Stimulated activated CD8-positive, alpha-beta memory T cell treated with anti-CD3 and anti-CD28 coated beads, Interleukin-4, amount 100 ng/mL, for 48 hours (primary cell): Measurements from ENCODE around the gene MOSMO.

Experiments
- DNase-seq: peaks from one replicate; pipeline ENCODE4 v3.0.0-alpha.2; 2020

The MOSMO gene

DNA sequence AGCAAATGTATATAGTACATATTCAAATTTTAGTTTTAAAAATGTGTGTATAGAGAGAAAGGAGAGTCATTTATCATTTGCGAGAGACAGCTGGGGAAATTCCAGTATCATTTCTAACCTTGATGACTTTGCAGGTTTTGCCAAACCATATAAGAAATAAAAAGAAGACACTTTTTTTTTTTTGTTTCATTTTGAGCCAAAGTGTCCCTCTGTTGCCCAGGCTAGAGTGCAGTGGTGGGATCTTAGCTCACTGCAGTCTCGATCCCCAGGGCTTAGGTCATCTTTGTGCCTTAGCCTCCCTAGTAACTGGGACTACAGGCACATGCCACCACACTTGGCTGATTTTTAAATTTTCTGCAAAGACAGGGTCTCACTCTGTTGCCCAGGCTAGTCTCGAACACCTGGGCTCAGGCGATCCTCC lies 46.0 kb downstream of the MOSMO start:
- DNase-seq: no peak

DNA sequence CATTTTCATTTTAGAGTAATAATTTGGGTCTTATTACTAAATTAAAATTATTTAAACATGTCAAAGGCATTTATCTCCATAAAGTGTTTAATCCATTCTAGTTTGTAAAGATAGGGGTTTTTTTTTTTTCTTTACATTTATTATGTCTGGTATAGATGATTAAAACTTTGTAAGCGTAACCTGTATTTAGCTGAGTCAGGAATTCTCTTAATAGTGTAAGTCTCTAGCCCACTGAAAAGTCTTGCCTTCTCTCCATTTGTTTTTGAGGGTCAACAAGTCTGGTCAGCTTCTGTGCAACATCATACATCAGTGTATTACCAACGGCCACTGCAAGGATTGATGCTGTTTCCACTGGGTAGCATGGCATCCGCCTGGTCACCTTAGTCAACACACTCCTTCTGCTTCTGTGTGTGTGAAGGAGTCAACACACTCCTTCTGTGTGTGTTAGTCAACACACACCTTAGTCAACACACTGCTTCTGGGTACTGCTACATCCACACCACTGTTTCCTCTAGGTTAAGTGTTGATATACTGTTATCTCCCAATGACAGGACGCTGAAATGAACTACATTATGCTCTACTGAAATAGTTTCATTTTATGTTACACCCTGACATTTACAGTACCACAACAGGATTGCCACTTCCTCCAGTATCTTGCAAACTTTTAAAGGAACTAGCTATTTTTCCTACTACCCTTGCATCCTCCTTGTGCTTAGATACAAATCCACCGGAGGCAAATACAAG lies 47.1 kb downstream of the MOSMO start:
- DNase-seq: no peak

DNA sequence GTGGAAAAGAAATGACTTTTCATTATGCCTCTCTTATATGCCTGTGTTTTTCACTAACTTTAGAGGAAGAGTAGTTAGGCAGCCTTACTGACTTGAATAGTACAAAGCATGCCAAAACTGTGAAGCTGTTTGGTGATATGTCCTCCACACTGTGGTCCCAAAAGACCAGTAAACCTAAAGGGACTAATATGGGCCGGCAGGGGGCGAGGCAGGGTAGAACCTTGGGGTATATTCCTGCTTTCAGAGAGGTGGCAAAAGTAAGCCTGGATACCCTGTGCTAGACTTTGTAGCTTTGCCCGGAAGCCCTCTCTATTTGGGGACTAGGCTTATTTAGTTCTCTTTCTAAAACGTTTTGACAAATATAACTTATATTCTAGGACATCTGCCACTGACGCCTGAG lies 48.0 kb downstream of the MOSMO start:
- no peak for DNase-seq

DNA sequence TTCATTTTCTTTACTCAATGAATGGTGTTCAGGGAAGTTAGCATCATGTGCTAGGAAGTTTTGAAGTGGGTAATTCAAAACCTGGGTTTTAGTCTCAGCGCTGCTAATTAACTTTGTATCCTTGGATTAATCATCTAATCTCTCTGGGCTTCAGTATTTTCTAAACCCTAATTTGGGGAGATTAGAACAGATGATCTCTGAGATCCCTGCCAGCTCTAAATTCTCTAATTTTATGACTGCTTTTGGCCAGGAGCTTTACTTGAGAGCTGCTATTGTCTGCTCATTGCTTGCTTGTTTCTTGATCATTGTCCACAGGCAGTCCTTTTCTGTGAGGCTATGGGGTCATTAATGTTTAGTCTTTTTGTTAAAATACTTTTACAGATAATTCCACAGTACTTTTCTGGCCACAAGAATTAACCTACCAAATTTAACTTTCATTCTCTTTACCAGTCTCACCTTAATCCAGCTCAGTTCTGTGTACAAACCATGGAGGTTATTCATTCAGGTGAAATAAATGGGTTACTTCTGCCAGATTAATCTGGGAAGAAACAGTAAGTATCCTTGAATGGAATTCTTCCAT lies 56.1 kb downstream of the MOSMO start:
- no peak for DNase-seq

DNA sequence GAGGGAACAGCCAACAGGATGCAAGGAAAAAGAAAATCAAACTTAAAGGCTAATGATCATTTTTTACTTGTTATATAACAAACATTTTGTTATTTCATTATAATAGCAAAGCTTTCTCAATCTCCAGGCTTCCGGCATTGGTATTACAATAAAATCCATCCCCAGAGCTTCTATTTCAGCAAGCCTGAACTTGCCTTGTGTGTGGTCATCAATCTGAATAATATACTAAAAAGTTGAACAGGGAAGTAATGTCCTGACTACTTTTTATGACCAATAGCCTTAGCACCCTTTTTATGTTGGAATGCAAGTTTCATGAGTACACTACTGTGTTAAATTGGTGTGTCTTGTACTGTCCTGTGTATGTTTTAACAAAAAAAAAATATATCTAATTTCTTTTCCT lies 57.3 kb downstream of the MOSMO start:
- no peak for DNase-seq

DNA sequence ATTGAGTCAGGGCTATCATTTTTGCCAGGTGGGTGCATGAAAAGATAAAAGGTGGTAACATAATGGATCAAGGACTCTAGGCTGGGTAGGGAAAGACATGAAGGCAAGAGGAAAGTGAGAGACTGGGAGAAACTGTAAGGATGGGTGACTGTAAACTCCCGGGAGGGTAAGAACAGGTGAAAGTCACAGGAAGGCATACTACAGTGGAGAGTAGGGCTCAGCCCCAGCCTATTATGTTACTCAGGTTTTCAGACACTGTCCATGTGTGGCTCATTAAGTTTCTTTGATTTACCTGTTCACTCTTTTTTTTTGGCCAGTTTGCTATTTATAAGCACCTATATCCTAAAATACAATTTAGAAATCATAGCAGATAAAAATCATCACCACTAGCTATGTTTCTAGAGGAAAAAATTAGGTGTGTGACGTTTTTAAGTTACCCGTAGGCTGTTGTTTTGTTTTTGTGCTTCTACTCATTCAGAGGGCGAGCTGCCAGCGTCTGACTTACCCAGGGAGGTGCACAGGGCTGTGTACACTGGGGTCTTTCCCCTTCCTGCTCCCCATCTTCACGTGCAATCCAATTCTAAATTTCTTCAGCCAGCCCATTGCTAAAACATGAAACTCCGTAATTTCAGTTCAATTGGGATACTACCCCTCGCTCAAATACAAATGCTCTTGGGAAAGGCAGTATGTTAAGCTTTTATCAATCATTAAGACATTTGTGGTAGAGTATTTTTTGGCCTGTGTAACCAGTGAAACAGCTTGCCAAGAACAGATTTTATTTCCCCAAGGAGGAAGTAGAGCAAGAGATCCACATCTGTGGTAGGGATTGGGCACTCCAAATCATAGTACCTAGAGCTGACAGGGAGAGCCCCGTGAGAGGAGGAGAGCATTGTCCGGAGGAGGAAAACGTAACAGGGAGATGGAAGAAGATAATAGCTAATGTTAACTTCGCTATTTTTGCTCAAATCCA lies 62.7 kb downstream of the MOSMO start:
- DNase-seq: no peak

DNA sequence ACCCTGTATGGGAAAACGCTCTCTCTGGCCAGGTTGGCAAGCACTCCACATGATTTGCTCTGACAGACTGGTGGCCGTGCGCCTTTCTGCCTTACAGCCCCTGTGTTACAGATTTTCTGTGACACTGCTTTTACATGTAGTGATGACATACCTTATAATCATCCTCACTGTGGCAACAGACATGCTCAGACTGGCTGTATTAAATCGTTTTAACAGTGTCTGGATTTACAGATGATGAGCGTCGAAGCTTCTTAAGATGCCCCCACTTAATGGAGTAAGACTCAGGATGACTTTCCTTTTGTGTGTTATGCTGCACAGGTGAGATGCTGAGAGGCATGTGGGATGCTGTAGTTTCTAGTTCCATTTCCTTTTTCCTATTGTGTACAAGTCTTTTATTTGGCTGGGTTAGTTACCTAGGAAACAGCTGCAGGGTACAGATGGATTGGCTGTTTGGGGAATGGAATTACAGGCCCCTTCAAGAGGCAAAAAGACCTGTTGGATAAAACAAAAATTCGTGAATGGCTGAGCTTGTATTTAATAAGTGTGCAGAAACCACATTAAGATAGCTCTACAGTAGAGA lies 63.5 kb downstream of the MOSMO start:
- no peak for DNase-seq

DNA sequence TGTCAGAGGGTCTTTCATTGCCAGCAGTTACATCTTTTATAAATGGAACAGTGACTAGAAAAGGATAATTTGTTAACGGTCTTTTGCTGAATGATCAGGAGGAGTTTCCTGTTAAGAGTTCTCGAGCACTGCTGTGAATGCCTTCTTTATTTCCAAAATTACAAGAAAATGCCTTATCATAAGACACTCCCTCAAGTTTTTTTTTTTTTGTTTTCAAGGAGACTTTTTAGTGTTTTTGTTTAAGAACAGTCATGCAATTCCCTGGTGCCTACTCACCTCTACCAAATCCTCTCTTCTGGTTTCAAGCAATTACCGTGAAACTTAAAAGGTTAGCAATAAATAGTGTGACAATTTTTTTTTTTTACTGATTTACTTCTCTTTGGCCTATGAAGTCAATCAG lies 65.4 kb downstream of the MOSMO start:
- no peak for DNase-seq

DNA sequence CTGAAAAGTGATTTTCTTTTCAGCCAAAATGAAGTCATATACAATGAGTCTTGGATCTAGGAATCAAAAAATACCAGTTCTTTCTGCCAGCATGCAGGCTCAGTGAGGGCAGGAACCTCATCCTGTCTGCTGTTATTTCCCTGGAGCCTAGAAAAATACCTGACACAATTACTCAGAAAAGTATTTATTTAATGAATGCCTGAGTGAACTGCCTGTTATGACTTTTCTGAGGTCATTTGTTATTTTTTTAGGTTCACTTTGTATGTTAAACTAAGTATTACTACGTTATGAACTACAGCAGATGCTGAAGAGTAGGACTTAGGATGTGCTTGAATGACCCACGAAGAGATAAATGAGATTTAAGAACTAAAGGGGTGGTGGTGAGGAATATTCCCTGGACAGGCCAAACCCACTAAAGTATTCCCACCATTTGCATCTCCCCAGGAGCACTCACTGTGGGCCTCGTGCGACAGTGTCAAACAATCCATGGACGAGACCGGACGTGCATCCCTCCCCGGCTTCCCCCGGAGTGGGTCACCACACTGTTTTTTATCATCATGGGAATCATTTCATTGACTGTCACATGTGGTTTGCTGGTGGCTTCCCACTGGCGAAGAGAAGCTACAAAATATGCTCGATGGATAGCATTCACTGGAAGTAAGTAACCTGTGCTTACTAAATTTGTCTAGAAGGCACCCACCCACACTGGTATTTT lies 67.3 kb downstream of the MOSMO start:
- DNase-seq: no peak

DNA sequence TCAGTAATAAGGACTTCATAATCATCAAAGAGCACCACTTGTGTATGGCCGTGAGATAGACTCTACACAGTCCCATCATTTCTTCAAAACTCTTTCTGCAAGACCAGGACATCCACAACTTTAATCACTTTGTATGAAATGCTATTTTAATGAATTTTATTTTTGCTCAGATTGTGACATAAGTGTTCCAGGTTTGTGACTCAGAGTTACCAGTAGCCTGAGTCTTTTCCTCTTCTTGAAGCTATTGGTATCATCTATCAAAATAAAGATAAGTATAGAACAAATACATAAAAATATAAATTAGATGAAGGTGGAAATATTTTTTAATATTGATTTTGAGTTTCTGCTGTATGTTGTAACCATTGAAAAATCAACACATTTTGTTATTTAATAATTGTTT lies 67.9 kb downstream of the MOSMO start:
- no peak for DNase-seq

DNA sequence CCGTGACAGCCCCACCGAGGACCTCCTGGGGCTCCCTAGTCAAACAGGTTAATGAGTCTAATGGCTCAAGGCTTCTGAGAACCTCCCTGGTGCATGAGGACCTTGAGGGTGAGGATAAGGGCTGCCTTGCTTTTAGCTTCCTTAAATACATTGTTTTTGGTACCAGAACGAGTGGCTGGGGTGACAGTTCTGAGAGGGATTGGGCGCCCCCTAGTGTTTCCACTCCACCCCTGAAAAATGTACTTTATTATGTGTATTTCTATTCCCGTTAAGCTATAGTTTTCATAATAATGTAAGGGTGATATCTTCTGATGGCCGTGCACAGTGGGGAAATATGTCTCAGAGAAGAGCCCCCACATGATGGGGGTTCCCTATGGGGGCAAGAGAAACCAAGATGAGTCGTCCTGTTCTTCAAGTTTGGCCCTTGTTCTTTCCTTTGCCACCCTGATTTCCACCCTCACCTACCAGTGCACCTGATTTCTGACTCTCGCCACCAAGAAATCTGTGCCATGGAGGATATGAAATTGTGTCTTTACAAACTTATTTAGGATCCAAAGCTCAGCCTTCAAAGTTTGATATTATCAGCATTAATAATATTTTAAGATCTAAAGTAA lies 69.9 kb downstream of the MOSMO start:
- peak; percentile 86 for DNase-seq

DNA sequence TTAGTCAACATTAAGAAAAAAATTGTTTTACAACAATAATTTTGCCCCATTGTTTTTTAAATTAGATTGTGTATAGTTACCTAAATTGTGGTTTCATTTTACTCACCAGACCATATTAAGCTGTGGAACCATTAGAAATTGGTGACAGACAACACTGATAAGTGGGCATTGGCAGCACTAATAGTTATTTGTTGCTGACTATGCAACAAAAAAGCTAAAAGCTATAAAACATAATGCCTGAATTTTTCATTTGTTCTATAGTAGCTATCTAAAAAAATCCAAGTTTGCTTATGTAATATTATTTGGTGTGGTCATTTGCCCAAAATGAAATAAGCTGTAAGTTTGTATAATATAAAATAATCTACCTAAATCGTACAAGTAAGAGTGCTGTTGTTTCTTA lies 70.7 kb downstream of the MOSMO start:
- DNase-seq: no peak

DNA sequence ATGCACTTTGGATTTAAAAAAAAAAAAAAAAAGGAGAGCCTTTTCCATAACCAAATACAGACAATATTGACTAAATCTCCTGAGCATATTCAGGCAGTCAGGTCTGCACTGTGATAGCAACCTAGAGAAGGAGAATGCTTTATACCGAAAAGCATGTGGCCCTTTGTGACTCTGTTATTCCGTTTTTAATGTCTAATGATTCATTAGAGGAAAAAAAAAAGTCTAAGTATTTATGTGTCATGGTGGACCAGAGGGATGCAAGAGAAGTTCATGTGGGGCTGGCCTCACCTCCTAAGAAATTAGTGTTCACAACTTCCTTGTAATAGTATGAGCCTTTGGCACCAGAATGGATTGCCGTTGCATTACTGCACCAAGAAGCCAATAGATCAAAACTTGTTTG lies 73.1 kb downstream of the MOSMO start:
- DNase-seq: no peak

DNA sequence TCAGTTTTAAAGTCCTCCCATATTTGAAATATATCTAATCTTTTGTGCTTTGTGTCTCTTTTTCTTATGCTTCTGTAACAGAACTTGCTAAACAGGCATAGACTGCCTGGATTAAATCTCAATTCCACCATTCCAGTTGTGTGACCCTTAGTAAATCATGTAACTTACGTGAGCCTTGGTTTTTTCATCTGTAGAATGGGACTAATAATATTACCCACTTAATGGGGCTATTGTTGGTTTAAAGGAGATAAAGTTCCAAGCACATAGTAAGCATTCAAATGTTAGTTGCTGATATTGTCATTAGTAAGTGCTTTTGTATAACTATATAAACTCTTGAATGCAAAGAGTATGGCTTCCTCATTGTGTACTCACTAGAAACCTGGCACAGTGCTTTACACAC lies 78.5 kb downstream of the MOSMO start:
- DNase-seq: no peak

DNA sequence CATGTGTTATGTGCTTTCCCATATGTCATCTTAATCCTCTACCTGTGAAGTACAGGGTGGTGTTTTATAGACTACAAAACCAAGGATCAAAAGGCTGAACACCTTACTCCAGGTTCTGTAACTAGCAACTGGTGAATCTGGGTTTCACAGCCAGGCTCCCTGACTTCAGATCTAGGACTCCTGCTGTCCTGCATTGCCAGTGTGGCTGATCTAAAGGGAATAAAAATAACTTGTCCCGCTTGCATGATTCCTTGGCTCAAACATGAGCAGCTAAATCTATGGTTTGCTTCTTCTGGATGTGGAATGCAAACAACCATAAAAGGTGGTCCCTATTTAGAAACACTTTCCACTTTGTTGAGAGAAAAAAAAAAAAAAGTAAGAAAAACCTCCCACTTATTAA lies 80.7 kb downstream of the MOSMO start:
- no peak for DNase-seq

DNA sequence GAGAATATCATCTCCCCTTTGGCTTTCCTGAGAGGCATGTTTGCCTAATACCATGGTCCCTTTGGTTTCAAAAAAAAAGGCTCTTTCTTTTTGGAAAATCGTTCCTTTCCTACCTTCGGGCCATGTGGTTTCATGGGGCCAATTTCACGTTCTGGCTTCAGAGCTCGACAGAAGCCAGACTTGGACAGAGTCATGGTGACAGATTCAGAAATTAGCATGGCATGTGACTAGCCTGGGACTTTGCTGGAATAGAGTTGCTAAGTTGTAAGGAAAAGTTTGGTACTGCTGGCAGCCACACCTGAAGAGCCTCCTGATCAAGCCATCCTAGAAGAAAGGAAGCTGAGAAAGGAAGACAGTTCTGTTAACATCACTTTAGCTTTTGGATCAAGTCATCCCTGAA lies 82.0 kb downstream of the MOSMO start:
- DNase-seq: no peak

DNA sequence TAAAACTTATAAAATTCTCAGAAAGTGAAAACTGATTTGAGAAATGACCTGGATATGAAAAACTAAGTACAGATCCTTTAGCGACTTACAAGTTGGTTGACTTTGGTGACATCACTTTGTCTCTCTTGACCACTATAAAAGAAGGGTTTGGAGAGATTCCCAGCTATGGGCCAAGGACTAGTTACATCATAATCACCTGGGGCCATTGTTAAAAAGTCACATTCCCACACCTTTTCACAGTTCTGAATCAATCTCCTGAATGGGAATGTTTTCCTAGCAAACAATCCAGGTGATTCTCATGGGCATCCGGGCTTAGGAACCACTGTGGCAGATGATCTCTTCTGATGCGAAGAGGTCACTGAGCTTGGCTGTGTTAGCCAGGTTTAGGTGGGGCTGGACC lies 83.8 kb downstream of the MOSMO start:
- DNase-seq: no peak

DNA sequence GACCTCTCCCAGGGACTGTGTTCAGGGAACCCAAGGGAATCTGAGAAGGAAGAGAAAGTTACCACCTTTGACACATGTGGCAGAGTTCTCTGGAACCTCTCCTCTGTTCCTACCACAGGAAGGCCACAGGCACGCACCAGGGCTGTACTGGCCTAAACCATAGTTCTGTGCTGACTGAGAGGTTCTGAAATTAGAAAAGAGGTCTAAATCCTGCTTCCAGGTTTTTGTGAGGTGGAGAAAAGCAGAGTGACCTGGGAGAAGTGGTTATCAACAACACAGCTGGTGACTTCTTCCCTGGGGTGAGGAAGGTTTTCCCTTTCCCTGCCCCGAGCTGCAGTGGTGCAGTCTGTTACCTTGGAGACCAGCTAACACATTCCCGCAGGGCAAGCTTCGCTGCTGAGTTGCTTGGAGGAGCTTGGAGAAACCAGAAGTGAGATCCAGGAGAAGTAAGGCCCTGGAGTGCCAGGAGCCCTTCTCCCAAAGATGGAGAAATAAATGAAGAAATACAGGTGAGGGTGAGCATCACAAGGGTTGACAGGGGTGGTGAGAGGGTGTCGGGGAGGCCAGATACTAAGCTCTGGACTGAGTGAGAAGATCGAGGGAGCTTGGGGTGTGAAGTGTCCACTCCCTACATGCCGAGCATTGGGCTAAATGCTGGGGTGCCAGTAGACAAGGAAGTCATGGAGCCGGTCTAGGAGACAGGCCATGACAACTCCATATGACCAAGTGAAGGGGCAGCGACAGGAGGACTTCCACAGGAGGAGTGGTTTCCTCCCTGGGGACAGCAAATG lies 84.4 kb downstream of the MOSMO start, which contains the start of gene VWA3A:
Gene VWA3A (plus strand): TSS at position 399 of the 791 bp plus-strand sequence. CDS start 97 bp downstream, at position 496.
- DNase-seq: no peak

DNA sequence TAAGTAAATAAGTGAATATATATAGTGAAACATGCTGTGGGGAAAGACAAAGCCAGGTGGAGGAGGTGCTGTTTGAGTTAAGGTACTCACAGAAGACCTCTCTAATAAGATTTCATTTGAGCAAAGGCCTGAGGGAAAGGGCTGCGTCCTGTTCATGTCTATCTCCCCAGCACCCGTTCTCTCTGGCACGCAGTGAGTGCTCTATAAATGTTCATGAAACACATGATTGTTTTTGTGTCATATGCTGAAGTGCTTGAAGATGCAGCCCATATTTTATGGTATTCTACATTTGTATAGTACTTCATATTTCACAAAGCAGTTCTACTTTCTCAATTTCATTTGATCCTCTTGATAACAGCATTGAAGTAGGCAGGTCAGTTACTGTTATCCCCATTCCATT lies 85.4 kb downstream of the MOSMO start:
- DNase-seq: no peak

DNA sequence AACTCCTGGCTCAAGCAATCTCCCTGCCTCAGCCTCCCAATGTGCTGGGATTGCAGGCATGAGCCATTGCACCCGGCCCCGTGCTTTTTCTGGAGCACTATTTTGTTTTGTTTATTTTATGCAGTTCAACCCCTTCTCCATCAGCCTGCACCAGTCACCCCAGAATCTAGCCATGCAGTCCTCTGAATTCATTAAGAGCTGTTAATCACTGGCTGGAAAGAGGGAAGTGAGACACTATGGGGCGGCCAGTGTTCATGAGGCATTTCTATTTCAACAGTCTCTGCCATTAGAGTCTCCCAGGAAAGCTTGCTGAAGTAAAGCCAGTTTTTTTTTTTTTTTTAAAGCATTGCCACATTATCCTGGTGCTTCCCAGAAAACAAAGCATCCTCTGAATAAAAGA lies 86.1 kb downstream of the MOSMO start:
- DNase-seq: no peak
